GM23338 (cell line): Measurements from ENCODE around the gene FGF1. TPM values are rescaled to one million over a fixed set of nuclear protein-coding genes. Genes with fewer than 3 reads are reported as not detected.

Source experiments
- ATAC-seq: fragments of 200-7000 bp; cut with Tn5 transposase; 3 replicates; pipeline ENCODE4 v1.9.1; 2020
- DNase-seq: peaks from one replicate; pipeline ENCODE4 v3.0.0-alpha.2; 2015; ENCODE audit warnings: low spot score
- H2AFZ ChIP-seq: fragments of 200-600 bp; sonication (generic); 2 replicates; pipeline ENCODE4 v1.8.0; 2016; ENCODE audit warnings: antibody characterized with exemption, mild to moderate bottlenecking, moderate library complexity
- H3F3A ChIP-seq: fragments of 200-600 bp; sonication (generic); replicated peaks from 2 replicates; pipeline ENCODE4 v1.8.0; 2017; ENCODE audit warnings: antibody characterized with exemption, mixed run types, low read depth
- H3K27ac ChIP-seq: fragments of 200-600 bp; sonication (generic); 2 replicates; pipeline ENCODE4 v1.6.1; 2016; ENCODE audit warnings: low read depth
- H3K27me3 ChIP-seq: fragments of 200-600 bp; sonication (generic); 2 replicates; pipeline ENCODE4 v1.8.0; 2016; ENCODE audit warnings: mild to moderate bottlenecking, mixed run types, moderate library complexity; ENCODE audit not compliant: insufficient read depth
- H3K36me3 ChIP-seq: fragments of 200-600 bp; sonication (generic); 2 replicates; pipeline ENCODE4 v1.8.0; 2016; ENCODE audit warnings: mild to moderate bottlenecking; ENCODE audit not compliant: insufficient read depth
- H3K4me1 ChIP-seq: fragments of 200-600 bp; sonication (generic); 2 replicates; pipeline ENCODE4 v1.8.0; 2016; ENCODE audit warnings: mild to moderate bottlenecking, moderate library complexity; ENCODE audit not compliant: insufficient read depth
- H3K4me2 ChIP-seq: fragments of 200-600 bp; sonication (generic); 2 replicates; pipeline ENCODE4 v1.7.1; 2017; ENCODE audit warnings: mixed run types
- H3K4me3 ChIP-seq: fragments of 200-600 bp; sonication (generic); 2 replicates; pipeline ENCODE4 v1.6.1; 2016; ENCODE audit warnings: mixed run types
- H3K79me2 ChIP-seq: fragments of 200-600 bp; sonication (generic); replicated peaks from 2 replicates; pipeline ENCODE4 v1.8.0; 2017; ENCODE audit warnings: mild to moderate bottlenecking; ENCODE audit not compliant: insufficient read depth
- H3K9me2 ChIP-seq: fragments of 200-600 bp; sonication (generic); 2 replicates; pipeline ENCODE4 v1.8.0; 2017; ENCODE audit not compliant: insufficient read depth
- H4K20me1 ChIP-seq: fragments of 200-600 bp; sonication (generic); replicated peaks from 2 replicates; pipeline ENCODE4 v1.8.0; 2017; ENCODE audit warnings: mild to moderate bottlenecking; ENCODE audit not compliant: insufficient read depth
- H3K27ac Mint-ChIP-seq: 2 replicates; pipeline ENCODE4 v1.8.0; 2020; ENCODE audit warnings: inconsistent platforms, mild to moderate bottlenecking, moderate library complexity, mixed read lengths
- H3K27me3 Mint-ChIP-seq: 3 replicates; pipeline ENCODE4 v1.8.0; 2022; ENCODE audit warnings: low read depth, mild to moderate bottlenecking, moderate library complexity, mixed read lengths, inconsistent platforms; ENCODE audit not compliant: insufficient read depth, poor library complexity
- H3K36me3 Mint-ChIP-seq: 3 replicates; pipeline ENCODE4 v1.8.0; 2021; ENCODE audit warnings: low read depth, mild to moderate bottlenecking, inconsistent platforms, moderate library complexity, mixed read lengths
- H3K4me1 Mint-ChIP-seq: 3 replicates; pipeline ENCODE4 v1.8.0; 2020; ENCODE audit warnings: mild to moderate bottlenecking, inconsistent platforms, mixed read lengths
- H3K4me3 Mint-ChIP-seq: 3 replicates; pipeline ENCODE4 v1.8.0; 2021; ENCODE audit warnings: moderate library complexity, mild to moderate bottlenecking, inconsistent platforms, mixed read lengths
- H3K9me3 Mint-ChIP-seq: 3 replicates; pipeline ENCODE4 v1.8.0; 2020; ENCODE audit warnings: moderate library complexity, mild to moderate bottlenecking, inconsistent platforms, mixed read lengths
- CREB1 ChIP-seq: fragments of 250-450 bp; sonication (Bioruptor Pico); IDR thresholded peaks from 2 replicates; pipeline ENCODE4 v1.5.0; 2020; ENCODE audit warnings: low read depth, mild to moderate bottlenecking, moderate library complexity
- EZH2phosphoT487 ChIP-seq: fragments of 200-600 bp; sonication (generic); IDR thresholded peaks from one replicate; pipeline ENCODE4 v1.8.1; 2018; ENCODE audit warnings: antibody characterized with exemption; ENCODE audit not compliant: unreplicated experiment
- JUNB ChIP-seq: IDR thresholded peaks from one replicate; pipeline ENCODE4 v1.6.1; 2016; ENCODE audit warnings: antibody characterized with exemption; ENCODE audit not compliant: unreplicated experiment
- NANOG ChIP-seq: IDR thresholded peaks from 2 replicates; pipeline ENCODE4 v1.6.1; 2016; ENCODE audit warnings: antibody characterized with exemption, borderline replicate concordance
- POLR2AphosphoS5 ChIP-seq: IDR thresholded peaks from 2 replicates; pipeline ENCODE4 v1.6.1; 2016; ENCODE audit warnings: antibody characterized with exemption, low read depth
- STAT1 ChIP-seq: IDR thresholded peaks from one replicate; pipeline ENCODE4 v1.6.1; 2016; ENCODE audit warnings: antibody characterized with exemption; ENCODE audit not compliant: unreplicated experiment
- ZNF331 ChIP-seq: fragments of 250-450 bp; sonication (Bioruptor Pico); IDR thresholded peaks from 2 replicates; pipeline ENCODE4 v1.5.0; 2020; ENCODE audit warnings: low read depth, mild to moderate bottlenecking, moderate library complexity
- ZNF462 ChIP-seq: fragments of 250-450 bp; sonication (Bioruptor Pico); IDR thresholded peaks from 2 replicates; pipeline ENCODE4 v1.5.0; 2020; ENCODE audit warnings: mild to moderate bottlenecking, moderate library complexity
- polyA plus RNA-seq: library from polyadenylated mRNA; unstranded; fragments of >200 nt; fragmentation: Nextera tagmentation; extraction: Ambion mirVana; gene quantifications from 2 replicates; pipeline ENCODE4 v1.2.1, GENCODE V29; 2016
- total RNA-seq: library from RNA; depleted of rRNA; stranded (reverse); fragments of >200 nt; shearing (Covaris generic); gene quantifications from 2 replicates; pipeline ENCODE4 v1.2.3, GENCODE V29; 2014
- TF ChIP-seq, protein P1 (sequence below), 2 experiments: fragments of 200-600 bp in 1 of 2; sonication (generic) in 1 of 2; conservative IDR thresholded peaks; 2 replicates each; pipeline versions ENCODE4 v1.5.1 to v1.6.1; 2016 to 2017; ENCODE audit warnings: antibody characterized with exemption in 2 of 2, low read depth in 2 of 2, mild to moderate bottlenecking in 2 of 2, moderate library complexity in 1 of 2

FGF1 gene
- total and polyA plus RNA-seq, 2 experiments from 2014 or later, result 0.21 to 0.34 TPM

- TF ChIP-seq ZNF462 (CRISPR knock-in tag) (no peak), JUNB (no peak), EZH2phosphoT487 (no peak), ZNF331 (CRISPR knock-in tag) (no peak), NANOG (no peak), POLR2AphosphoS5 (no peak)
Observed at GRCh38 chr5:142677198-142677597, 8.7 kb downstream of the FGF1 start (continued).

GRCh38 chr5:142676318-142676717 is 9.6 kb downstream of the FGF1 start:
- peaks cover 3% of the 10 kb centered on the region for H3K27me3 Mint-ChIP-seq
- H3K4me2 ChIP-seq, result no peak overlapping the region
- no peaks in the 10 kb centered on the region for H4K20me1 ChIP-seq
- H3K79me2 ChIP-seq, result no peaks in the 10 kb centered on the region
- H3K4me1 ChIP-seq, result peaks cover 23% of the 10 kb centered on the region
- H2AFZ ChIP-seq, result no peak overlapping the region
- H3K36me3 Mint-ChIP-seq, result no peaks in the 10 kb centered on the region
- no peaks in the 10 kb centered on the region for H3K9me3 Mint-ChIP-seq
- DNase-seq, result no peak
- peaks cover 17% of the 10 kb centered on the region for H3K4me1 Mint-ChIP-seq
- no peaks in the 10 kb centered on the region for H3F3A ChIP-seq
- no peak overlapping the region for H3K27ac Mint-ChIP-seq
- no peak overlapping the region for H3K27ac ChIP-seq
- H3K4me3 ChIP-seq, result no peak overlapping the region
- H3K27me3 ChIP-seq, result no peaks in the 10 kb centered on the region
- peaks cover 10% of the 10 kb centered on the region; the same call in 1 of the 2 replicates for H3K9me2 ChIP-seq
- ATAC-seq, result no peak
- H3K36me3 ChIP-seq, result no peaks in the 10 kb centered on the region; the same call in 1 of the 2 replicates
- no peak overlapping the region for H3K4me3 Mint-ChIP-seq
- TF ChIP-seq, protein P1, sequence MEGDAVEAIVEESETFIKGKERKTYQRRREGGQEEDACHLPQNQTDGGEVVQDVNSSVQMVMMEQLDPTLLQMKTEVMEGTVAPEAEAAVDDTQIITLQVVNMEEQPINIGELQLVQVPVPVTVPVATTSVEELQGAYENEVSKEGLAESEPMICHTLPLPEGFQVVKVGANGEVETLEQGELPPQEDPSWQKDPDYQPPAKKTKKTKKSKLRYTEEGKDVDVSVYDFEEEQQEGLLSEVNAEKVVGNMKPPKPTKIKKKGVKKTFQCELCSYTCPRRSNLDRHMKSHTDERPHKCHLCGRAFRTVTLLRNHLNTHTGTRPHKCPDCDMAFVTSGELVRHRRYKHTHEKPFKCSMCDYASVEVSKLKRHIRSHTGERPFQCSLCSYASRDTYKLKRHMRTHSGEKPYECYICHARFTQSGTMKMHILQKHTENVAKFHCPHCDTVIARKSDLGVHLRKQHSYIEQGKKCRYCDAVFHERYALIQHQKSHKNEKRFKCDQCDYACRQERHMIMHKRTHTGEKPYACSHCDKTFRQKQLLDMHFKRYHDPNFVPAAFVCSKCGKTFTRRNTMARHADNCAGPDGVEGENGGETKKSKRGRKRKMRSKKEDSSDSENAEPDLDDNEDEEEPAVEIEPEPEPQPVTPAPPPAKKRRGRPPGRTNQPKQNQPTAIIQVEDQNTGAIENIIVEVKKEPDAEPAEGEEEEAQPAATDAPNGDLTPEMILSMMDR (conservative IDR thresholded peaks at IDR 0.05; ENCODE audit: low read depth in 2 of 2), result no peak
- TF ChIP-seq NANOG (no peak), ZNF462 (CRISPR knock-in tag) (no peak), STAT1 (no peak), CREB1 (CRISPR knock-in tag) (no peak)
